Thyroid gland (tissue), 4 donors: ENCODE measurements around the gene EDAR.

Source experiments
- POLR2A ChIP-seq, 2 donors: fragments of 450-650 bp; IDR thresholded peaks; one replicate each; pipeline ENCODE4 v1.6.1; 2017; ENCODE audit warnings: antibody characterized with exemption in 2 of 2, mild to moderate bottlenecking in 2 of 2, moderate library complexity in 1 of 2
- TF ChIP-seq, protein P1 (sequence below), 6 experiments: fragments of 200-600 bp in 3 of 6; fragments of 450-650 bp in 3 of 6; sonication (generic) in 3 of 6; IDR thresholded peaks; one replicate each; pipeline ENCODE4 v1.5.1; 2016 to 2019; ENCODE audit warnings: antibody characterized with exemption in 6 of 6, mild to moderate bottlenecking in 2 of 6, inconsistent platforms in 1 of 6, moderate library complexity in 1 of 6

DNA sequence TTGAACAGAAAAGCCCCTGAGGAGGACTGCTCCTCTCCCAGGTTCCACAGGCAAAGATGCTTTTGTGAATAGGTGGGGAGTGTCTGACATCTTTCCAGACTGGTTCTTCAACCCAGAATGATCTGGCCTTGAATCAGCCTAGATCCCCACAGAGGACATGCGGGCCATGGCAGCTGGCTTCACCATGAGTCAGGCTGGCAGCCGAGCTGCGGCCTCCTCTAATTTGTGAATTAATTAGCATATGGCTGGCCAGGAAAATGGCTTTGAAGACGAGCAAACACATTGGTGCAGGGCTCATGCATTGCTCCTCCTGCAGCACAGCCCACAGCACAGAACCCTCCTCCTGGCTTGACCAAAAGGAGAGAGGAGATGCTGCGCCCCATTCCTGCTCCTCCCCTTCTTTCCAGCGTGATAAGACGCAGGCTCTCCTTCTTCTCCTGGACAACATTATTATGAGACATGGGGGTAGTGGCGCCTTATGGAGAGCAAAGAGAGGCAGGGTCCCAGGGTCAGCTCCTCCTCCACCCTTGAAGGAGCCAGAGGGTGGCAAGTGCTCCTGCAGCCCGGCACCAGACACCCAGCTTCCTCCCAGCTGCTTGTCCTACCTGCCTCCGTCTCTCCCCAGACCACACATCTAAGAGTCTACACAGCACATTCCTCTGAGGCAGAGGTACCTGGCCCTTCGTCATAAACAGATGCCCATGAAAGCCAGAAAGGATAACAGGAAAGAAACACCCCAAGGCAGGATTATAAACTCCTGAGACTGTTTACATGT lies 66.7 kb downstream of the EDAR start:
- TF ChIP-seq, protein P1, sequence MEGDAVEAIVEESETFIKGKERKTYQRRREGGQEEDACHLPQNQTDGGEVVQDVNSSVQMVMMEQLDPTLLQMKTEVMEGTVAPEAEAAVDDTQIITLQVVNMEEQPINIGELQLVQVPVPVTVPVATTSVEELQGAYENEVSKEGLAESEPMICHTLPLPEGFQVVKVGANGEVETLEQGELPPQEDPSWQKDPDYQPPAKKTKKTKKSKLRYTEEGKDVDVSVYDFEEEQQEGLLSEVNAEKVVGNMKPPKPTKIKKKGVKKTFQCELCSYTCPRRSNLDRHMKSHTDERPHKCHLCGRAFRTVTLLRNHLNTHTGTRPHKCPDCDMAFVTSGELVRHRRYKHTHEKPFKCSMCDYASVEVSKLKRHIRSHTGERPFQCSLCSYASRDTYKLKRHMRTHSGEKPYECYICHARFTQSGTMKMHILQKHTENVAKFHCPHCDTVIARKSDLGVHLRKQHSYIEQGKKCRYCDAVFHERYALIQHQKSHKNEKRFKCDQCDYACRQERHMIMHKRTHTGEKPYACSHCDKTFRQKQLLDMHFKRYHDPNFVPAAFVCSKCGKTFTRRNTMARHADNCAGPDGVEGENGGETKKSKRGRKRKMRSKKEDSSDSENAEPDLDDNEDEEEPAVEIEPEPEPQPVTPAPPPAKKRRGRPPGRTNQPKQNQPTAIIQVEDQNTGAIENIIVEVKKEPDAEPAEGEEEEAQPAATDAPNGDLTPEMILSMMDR (IDR thresholded peaks at IDR 0.05): no peak
- no peak for TF ChIP-seq POLR2A (IDR thresholded peaks at IDR 0.05)
